GM23248 (cell line): ENCODE results near the gene CHRNA3.
A peak's percentile ranks its signal among the peaks of the same experiment; 100 is the strongest.

ENCODE experiments used
- EZH2 ChIP-seq: fragments of 200-600 bp; sonication (generic); IDR thresholded peaks from 2 replicates; pipeline ENCODE4 v1.6.1; 2018; ENCODE audit warnings: antibody characterized with exemption, mild to moderate bottlenecking; ENCODE audit not compliant: insufficient read depth, poor library complexity, severe bottlenecking
- EZH2phosphoT487 ChIP-seq: fragments of 200-600 bp; sonication (generic); IDR thresholded peaks from 2 replicates; pipeline ENCODE4 v1.6.1; 2018; ENCODE audit warnings: antibody characterized with exemption, moderate library complexity, mild to moderate bottlenecking, low read depth; ENCODE audit not compliant: insufficient read depth

- TF ChIP-seq EZH2phosphoT487 (no peak), EZH2 (peak; percentile 10)
Observed at GRCh38 chr15:78621810-78622402, 1.1 kb upstream of the CHRNA3 start.
